NCI-H1930 (cell line): Measurements from ENCODE around the gene PAPPA.

ENCODE experiments used
- DNase-seq, 2 experiments: peaks; one replicate each; lab custom pipeline; 2025; lab: John Stamatoyannopoulos, UW

PAPPA gene

DNA sequence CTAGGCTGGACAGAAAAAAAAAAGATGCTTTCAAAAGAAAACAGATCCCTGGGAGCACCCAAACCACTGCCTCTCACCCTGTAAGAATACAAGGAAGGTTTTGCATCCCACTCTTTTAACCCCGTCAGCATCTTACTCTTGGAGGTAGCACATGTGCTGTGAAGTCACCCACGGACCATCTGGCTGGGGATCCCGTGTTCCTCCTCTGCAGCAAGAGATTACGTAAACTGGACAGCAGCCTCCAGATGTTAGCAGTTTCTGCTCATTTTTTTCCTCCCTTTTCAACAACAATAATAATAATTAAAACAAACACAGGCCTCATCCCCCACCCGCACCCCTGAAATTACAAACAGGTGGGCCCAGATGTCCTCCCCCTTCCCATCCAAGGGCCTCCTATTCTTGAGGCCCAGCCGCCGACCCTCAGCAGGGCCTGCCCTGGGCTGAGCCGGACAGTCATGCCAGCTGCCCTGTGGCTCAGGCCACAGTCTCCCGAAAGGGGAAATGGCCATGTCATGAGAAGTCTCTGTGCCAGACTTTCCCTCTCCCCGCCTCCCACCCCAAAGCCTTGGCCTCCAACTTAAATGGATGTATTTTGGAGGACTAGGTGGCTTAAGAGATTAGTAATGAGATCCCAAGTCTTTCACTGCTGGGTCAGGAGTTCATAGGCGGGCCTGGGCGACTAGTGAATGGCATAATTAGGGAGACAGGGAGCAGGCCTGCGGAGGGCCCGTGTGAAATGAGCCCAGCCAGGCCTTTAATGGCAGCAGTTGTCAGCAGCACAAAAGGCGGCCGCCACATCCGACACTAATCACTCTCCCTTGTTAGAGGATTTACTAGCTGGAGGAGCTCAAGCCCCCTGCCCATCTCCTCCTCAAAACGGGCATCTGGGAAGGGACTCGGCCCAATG is 165.1 kb downstream of the PAPPA start:
- DNase-seq = no peak

DNA sequence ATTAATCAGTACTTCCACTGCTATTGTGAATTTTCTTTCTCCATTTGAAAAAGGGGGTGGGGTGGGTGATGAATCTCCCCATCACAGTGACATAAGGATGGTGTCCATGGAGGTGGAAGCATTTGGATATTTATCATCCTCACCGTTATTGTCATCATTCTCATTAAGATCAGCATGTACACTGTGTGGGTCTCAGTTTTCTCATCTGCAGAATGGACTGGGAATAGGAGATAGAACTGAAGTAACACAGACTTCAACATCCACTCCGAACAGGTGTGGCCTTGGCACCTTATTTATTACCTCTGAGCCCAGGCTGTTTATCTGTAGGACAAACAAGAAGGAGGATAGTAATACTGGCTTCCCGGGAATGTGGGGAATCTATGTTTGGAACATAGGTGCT is 165.9 kb downstream of the PAPPA start:
- no peak for DNase-seq

DNA sequence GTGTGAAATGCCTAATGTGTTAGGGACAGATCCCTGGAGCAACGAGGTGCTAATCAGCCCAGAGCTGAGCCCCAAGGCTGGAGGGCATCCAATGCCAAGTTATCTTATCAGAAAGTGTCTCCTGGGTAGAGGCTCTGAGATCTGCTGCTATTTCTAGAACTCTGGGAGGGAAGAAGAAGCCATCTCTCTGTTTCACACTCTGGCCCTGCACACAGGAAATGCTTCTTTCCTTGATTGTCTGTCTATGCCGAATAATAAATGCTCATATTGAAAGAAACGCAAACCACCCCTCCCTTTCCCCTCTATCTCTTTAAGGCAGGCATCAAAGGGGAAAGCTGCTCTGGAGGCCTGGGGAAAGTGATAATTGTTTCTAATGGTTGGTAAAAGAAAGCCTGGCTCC is 166.7 kb downstream of the PAPPA start:
- no peak for DNase-seq

DNA sequence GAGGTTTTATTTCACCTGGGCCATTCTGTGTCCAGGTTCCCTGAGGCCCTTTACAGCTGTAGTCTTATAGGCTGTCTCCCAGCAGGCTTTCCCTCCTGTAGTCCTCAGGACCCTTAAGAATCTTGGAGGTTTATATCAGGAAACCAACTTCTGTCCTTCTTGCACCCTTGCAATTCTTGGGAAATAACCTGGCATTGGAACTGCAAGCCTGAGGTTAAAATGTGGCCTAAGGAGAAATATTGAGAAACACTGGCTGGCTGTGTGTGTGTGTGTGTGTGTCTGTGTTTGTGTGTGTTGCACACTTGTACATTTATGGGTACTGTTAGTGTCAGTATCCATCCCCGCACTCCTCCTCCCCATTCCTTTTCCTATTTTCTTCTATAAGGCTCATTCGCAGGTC is 168.9 kb downstream of the PAPPA start:
- no peak for DNase-seq

DNA sequence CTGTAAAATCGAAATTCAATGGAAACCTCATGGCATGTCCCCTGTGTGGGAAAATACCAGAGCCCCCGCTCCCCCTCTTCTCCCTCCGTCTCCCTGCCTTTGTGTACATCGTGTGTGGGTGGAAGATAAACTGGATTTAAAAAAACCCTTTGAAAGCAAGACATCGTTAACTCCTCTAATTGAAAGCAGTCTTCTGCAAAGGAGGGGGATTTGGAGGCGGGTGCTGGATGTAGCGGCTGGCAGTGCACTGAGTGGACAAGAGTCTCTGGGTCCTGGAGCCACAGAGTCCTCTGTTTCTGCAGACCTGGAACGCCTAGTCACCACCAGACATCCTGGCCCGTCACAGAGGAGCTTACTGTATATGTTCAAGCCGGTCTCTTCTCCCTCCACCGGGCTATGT is 169.4 kb downstream of the PAPPA start:
- no peak for DNase-seq

DNA sequence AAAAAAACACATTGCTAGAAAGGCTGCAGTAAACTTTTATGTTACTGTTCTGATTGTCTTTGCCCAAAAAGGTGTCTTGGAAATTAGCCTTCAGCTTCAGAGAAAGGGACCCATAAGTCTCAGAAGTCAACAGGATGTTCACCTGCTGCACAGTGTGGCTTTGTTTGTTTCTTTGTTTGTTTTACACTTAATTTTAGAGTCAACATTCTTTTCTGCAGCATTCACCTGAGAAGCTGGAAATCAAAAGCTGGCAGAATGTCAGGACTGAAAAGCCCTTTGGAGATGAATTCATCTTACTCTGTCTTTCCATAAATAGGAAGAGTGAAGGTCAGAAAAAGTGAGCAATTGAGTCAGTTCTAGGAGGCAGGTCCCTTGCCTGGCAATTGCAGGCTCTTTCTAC is 170.0 kb downstream of the PAPPA start:
- peak in 1 of 2 experiments; percentile 17 for DNase-seq

DNA sequence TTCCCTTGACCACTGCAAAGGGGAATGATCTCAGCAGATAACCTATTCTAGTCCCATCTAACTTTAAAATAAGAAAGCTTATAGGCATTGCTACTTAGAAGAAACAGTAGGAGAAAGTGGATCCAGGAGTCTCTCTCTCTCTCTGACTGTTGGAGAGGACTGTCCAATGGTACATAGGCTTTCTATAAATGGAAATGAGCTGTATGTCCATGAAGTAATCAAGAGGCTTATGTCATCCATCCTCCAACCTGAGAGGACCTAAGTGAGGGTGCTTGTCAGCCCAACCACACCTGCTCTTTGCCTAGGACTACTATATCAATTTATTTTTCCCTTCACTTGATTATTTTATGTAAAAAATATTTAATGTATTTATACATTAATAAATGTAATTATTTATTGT is 172.3 kb downstream of the PAPPA start:
- DNase-seq = no peak

DNA sequence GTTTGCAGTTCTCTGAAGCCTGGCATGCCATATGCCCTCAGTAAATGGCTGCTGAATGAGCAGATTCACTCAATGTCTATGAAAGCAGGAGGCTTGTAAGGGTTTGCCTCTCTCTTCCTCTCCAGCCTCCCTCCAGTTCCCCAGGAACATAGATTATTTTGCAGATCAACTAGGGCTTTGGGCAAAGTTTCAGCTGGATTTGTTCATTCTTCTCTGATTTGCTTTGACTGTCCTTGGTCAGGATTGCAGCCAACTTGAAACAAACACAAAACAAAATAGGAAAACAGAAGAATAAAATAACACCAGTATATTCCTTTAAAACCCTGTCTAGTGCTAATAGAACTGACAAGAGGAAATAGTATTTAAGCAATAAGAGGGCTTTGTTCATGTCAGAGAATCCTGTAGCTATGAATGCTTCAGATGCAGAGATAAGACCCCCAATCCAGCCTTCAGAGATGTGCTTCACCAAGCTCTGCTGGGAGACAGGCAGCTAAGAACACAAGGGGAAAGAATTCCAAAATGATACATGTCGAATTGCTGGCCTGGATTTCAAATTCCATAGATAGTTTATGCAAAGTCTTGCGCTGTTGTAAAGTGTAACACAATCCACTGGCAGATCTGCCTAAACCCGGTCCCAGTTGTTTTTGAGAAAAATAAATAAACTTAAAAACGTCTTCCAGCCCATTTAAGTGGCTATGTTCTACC is 174.3 kb downstream of the PAPPA start:
- no peak for DNase-seq

DNA sequence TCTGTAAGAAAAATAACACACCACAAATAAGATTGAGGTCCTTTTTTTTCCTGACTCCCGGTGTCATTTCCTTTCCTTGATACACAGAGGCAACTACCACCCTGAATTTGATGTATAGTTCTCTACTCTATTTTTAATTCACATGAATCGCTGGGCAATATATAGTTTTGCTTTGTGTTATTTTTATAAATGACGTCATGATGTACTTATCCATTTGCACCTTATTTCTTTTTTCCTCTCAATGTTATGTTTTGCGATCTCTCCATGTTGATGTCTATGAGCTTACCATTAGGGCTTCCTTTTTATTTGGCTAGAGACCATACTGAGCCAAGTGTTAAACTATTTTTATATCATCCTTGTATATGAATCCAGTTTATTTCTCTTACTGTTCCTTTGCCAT is 175.9 kb downstream of the PAPPA start:
- no peak for DNase-seq

DNA sequence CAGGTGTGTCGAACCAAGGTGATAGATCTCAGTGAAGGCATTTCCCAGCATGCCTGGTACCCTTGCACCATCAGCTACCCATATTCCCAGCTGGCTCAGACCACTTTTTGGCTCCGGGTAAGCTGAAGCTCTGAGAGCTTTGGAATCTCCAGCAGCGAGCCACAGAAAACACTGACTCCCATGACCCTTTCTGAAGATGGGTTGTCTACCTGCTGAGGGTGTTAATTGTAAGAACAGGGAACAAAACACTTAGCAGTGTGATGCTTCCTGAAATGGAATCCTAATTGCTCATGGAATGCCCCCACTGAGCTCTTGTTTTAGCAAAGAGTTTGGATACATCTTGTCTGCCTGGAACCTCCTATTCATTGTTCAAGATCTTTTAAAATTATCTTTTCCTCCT is 177.7 kb downstream of the PAPPA start:
- DNase-seq = no peak

DNA sequence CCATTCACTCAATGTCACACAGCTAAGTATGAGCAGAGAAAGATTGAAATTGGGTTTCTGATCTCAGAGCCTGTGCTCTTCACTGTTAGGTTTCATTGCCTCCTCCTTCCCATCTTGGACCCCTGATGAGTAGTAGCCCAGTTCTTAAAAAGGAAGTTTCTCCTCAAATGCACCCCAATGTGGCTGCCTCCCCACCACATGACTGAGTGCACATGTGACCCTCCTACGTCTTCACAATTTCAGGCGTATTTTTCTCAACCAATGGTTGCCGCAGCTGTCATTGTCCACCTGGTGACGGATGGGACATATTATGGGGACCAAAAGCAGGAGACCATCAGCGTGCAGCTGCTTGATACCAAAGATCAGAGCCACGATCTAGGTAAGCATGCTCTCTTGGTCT is 178.5 kb downstream of the PAPPA start:
- no peak for DNase-seq

DNA sequence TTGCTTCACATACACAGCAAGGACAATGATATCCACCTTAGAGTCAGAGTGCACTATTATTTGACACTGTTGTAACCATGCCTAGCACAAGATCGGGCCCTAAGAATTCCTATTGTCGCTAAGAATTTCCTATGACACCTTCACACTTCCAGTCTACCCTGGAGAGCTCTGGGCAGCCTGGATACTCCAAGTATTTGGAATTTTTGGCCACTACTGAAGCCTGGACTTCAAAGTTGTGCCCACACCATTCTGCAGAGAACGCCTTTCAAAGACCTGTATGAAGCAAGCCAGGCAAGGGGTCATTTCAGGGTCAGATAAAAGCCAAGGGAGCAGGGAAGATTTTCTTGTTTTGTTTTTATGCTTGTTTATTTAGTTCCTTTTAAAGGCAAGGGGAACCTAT is 179.7 kb downstream of the PAPPA start:
- DNase-seq = no peak

DNA sequence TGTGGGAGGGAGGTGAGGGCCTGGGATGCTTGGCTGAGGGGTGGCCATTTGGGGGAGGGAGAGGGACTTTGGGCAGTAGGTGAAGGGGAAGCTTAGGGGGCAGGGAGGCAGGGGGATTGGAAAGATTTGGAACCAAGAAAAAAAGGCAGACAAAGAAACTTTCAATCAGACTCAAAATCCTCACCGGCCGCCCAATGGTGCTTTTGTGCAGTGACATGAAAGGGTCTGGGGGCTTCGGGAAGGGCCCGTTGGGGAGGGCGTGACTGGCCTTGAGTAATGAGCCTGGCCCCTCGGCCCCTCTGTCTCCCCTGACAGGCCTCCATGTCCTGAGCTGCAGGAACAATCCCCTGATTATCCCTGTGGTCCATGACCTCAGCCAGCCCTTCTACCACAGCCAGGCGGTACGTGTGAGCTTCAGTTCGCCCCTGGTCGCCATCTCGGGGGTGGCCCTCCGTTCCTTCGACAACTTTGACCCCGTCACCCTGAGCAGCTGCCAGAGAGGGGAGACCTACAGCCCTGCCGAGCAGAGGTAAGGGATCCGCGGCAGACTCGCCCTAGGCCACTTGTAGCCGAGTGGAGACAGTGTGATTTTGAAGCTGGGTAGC is 181.1 kb downstream of the PAPPA start:
- DNase-seq = no peak

DNA sequence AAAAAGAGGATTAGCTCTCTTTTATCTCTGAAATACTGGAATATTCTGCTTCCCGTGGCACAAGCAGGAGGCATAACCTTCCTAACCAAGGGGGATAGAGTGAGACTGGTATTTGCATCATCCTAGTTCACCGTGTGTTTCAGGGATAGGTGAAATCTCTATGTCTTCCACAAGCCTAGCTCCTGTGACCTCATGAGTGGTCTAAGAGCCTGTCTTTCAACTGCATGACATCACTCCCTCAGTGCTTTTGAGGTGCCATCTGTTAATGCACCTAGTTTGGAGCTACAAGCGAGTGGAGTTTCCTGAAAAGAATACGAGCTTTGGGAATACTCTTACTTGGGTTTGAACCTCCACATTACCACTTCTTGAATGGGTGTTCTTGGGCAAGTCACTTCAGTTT is 181.8 kb downstream of the PAPPA start:
- no peak for DNase-seq

DNA sequence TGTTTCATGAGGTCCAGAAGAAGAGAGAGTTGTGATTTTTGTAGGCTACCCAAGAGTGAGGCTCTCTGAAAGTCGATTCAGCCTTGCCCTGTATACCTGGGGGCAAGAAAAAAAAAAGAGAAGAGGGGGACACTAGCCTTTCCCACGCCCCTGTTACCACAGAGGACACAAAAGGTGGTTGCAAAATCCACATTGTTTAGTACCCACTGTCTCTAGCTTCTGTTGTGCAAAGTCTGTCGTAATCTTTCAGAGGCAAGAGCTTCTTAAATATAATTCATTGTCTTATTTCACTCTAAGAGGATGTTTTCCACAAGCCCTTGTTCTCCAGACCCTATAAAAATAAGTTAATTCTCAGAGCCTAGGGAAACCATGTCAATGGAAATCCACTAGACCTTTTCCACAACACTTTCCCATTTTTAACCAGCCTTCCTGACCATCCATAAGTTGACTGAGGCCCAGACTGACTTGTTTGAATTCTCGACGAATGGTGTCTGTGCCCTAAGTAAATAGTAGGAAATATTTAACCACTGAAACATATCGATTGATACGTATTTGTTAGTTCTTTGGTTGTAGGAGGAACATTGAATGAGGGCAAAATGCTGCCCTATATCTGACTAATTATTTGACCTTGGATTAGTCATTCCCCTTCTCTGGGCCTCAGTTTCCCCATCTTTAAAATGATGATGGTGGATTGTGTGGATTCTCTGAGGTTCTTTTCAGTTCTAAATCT is 182.7 kb downstream of the PAPPA start:
- DNase-seq = no peak

DNA sequence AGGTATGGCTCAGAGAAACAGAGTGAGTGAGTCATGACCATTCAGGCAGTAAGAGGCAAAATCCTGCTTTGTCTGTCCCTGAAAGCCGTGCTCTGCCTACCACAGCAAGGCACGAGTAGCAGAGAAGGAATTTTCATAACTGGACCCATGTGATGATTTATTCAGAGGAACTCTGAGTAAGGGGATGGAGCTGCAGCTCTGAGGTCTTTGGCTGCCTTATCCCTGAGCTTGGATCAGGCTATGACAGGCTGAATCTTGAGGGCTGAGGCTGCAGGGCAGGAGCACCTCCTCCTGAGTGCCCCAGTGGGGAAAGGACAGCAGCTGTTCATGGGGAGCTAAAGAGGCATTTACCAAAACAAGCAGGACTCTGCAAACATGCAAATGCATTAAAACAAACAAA is 183.4 kb downstream of the PAPPA start:
- no peak for DNase-seq

DNA sequence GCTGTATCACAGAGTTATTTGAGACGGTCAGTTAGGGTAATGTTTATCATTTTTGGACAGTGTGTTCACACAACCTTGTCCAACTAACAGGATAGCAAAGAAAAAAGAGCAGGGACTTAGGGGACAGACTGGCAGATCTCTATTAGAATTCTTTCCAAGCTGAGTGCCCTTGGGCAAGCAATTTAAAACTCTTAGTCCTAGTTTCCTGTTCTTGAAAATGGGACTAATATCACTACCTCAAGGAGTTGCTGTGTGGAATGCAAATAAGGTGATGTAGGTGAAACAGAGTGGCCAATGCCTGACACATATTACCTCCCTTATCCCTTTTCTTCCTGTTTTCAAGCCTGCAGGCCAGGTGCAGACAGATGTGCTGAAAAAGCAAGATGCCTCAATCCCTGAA is 186.7 kb downstream of the PAPPA start:
- no peak for DNase-seq

DNA sequence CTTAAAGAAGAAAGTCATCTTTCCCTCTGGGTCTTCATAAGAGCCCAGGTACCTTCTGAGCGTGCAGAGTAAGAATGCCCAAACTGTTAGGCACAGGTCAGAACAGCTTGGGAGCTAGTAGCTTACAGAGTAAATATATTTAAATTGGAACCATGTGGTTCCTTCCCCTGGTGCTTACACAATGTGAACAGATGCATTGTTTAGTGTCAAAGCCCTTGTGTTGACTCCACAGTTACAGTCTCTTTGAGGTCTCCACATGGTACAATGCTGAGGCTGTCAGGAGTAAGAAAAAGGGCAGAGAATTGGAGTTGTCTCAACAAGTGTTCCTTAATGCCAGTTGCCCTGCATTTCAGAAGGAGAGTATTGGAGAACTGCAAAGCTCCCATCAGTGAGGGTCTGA is 188.5 kb downstream of the PAPPA start:
- peak; percentile 58 to 69 for DNase-seq

DNA sequence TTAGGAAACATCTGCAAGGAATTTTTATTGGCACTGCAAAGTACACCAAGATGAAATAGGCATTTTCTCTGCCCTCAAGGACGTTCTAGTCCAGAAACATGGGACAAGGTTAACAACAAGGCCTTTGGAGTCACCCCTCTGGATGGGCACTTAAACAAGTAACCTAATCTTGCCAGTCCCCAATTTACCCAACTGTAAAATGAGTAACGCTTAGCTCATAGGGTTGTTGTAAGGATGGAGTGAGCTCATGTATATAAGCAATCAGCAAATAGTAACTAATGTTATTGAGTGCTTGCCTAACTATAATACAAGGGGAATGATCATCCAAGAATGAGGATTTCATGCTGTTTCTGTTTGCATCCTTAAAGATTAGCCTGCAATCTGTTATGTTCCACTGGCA is 189.3 kb downstream of the PAPPA start:
- no peak for DNase-seq

DNA sequence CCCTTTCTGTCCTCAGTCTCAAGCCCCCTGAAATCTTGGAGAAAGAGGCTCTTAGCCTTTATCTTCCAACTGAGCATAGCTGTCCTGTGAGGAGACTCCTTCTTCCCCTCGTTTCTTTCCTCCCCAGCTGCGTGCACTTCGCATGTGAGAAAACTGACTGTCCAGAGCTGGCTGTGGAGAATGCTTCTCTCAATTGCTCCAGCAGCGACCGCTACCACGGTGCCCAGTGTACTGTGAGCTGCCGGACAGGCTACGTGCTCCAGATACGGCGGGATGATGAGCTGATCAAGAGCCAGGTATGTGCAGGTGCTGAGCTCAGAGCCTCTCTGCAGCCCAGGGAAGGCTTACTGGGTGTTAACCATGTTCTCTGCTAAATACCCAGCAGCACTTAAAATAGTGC is 190.8 kb downstream of the PAPPA start:
- no peak for DNase-seq

DNA sequence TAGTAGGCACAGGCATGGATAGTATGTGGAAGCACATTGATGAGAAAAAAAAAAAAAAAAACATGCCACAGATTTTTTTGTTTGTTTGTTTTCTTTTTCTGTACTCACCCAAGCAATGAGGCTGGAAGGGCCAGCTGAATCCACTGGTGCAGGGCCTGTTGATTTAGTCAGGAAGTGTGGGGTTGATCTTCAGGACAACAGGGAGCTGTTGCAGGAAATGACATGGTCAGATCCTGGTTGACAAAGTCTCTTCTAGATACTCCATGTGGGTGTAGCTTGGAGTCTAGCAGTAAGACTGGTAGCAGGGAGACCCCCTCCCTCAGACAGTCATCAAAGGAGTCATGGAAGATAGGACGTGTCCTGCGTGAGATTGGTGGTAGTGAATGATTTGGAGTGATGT is 191.8 kb downstream of the PAPPA start:
- no peak for DNase-seq

DNA sequence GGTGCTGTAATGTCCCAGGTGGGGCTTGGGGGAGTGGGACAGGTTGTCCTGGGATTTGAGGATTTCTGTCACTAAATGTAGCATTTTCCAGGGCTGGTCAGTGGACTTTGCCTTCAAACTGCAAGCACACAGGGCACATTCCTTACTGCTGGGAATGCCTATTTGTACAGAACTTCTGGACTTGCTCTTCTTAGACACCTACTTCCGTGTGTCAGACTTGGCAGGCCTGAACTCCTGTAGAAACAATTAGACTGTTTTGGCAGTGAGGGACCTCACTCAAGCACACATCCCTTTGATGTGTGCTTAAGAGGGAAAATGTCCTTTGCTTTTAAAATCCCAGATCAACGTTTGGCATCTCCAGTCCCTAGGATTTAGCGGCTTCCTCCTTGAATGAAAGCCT is 192.2 kb downstream of the PAPPA start:
- DNase-seq = no peak

DNA sequence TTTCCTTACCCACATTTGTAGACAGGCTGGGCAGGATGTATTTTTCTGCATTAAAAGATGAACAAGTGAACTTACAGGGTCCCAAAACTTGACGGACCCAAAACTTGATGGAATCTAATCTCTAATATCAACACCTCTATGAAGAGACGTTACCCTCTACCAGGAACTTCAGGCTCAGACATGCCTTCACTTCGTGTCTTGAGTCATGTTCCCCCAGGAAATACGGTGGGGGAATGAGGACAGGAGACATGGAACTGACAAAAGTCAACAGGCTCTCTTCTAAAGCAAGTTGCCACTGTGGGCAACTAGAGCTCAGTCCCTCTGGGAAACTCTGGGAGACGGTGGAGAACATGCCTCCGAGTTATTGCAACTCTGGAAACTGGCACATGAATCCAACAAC is 196.1 kb downstream of the PAPPA start:
- no peak for DNase-seq
